ENCODE results near the gene TPSAB1. TPM values are rescaled to one million over a fixed set of nuclear protein-coding genes. Genes with fewer than 3 reads are reported as not detected.

Gene TPSAB1
- total and polyA plus RNA-seq, 9 donors: 0.83 to 16.2 (median 8.3) TPM; not detected in 2

GRCh38 chr16:1259760-1260068 lies 19.2 kb downstream of the TPSAB1 start:
- H3K27ac ChIP-seq: no peak overlapping the region
- H3K36me3 ChIP-seq: no peaks in the 10 kb centered on the region
- no peaks in the 10 kb centered on the region for H3K27me3 ChIP-seq
- H3K4me1 ChIP-seq (ENCODE audit: insufficient read depth): no peaks in the 10 kb centered on the region
- no peak for DNase-seq
- TF ChIP-seq POLR2A (IDR thresholded peaks at IDR 0.05) (no peak), CTCF (IDR thresholded peaks at IDR 0.05) (no peak)
- no peak overlapping the region for H3K4me3 ChIP-seq
- intact Hi-C loops (cut with DNase I): no loop called here
- 1 to 3% (median 2%) methylated on average over 10 to 11 of the region's 11 CpGs for WGBS, 3 donors
- H3K9me3 ChIP-seq: no peaks in the 10 kb centered on the region

- DNase-seq: no peak
- H3K27ac ChIP-seq: no peak overlapping the region
- no peak for TF ChIP-seq EP300 (IDR thresholded peaks at IDR 0.05)
- TF ChIP-seq POLR2A (IDR thresholded peaks at IDR 0.05): no peak
- no peak for TF ChIP-seq CTCF (IDR thresholded peaks at IDR 0.05)
- 32 to 44% (median 37%) methylated on average over 36 of the region's 36 CpGs for WGBS, 3 donors
- no peaks in the 10 kb centered on the region for H3K36me3 ChIP-seq
- intact Hi-C loops (cut with DNase I): no loop called here
- no peaks in the 10 kb centered on the region for H3K4me1 ChIP-seq (ENCODE audit: insufficient read depth)
- H3K27me3 ChIP-seq: no peaks in the 10 kb centered on the region
- no peaks in the 10 kb centered on the region for H3K9me3 ChIP-seq
- H3K4me3 ChIP-seq: no peak overlapping the region
Measured at GRCh38 chr16:1260101-1260680, 19.7 kb downstream of the TPSAB1 start.

DNA sequence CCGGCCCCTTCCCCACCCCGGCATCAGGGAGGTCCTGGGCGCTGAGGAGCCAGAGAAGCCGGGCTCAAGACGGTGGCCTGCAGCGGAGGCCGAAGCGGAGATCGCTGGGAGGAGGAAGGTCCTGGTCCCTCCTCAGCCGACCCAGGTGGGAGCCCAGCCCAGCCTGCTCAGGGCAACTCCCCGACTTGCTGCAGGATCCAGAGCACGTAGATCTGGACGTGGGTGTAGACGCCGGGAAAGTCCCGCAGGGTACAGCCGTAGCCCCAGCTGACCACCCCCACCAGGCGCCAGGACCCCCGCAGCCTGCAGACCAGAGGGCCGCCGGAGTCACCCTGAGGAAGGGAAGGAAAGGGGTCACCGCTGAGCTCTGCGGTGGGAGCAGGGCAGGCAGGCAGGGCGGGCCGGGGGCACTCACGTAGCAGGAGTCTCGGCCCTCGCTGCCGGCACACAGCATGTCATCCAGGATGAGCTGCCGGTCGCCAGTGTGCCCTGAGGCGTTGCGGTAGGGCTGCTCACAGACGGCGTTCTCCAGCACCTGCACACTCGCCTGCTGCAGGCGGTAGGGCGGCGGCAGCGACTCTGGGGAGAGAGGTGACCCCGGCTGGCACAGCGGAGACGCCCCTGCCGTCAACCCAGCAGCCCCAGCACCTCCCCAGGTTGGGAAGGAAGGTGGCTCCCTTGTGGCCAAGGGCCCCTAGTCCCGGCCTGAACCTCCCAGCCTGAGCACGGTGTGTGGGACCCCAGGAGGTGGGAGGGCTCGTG lies 20.8 kb downstream of the TPSAB1 start:
- no peaks in the 10 kb centered on the region for H3K4me1 ChIP-seq (ENCODE audit: insufficient read depth)
- no peak overlapping the region for H3K27ac ChIP-seq
- no peaks in the 10 kb centered on the region for H3K27me3 ChIP-seq
- DNase-seq: no peak
- H3K4me3 ChIP-seq: no peak overlapping the region
- intact Hi-C loops (cut with DNase I): no loop called here
- H3K36me3 ChIP-seq: no peaks in the 10 kb centered on the region
- TF ChIP-seq EP300 (IDR thresholded peaks at IDR 0.05) (no peak), CTCF (IDR thresholded peaks at IDR 0.05) (no peak), POLR2A (IDR thresholded peaks at IDR 0.05) (no peak)
- no peaks in the 10 kb centered on the region for H3K9me3 ChIP-seq
- WGBS, 3 donors: 5 to 12% (median 10%) methylated on average over 31 to 47 of the region's 47 CpGs

GRCh38 chr16:1262210-1262845 lies 21.8 kb downstream of the TPSAB1 start:
- Histone ChIP-seq H3K4me3 (no peak overlapping the region), H3K36me3 (no peaks in the 10 kb centered on the region), H3K4me1 (ENCODE audit: insufficient read depth) (no peaks in the 10 kb centered on the region), H3K9me3 (no peaks in the 10 kb centered on the region), H3K27ac (no peak overlapping the region), H3K27me3 (no peaks in the 10 kb centered on the region)
- TF ChIP-seq EP300 (IDR thresholded peaks at IDR 0.05): no peak
- no peak for TF ChIP-seq CTCF (IDR thresholded peaks at IDR 0.05)
- TF ChIP-seq POLR2A (IDR thresholded peaks at IDR 0.05): no peak
- intact Hi-C loops (cut with DNase I): no loop called here
- WGBS, 3 donors: 68 to 75% (median 72%) methylated on average over 32 of the region's 32 CpGs
- no peak for DNase-seq

All from ovary (tissue), 9 donors.